ENCODE data around the gene AFDN.

GRCh38 chr6:167840160-167840525, 13.4 kb downstream of the AFDN start:
- no peak for TF ChIP-seq CTCF (IDR thresholded peaks at IDR 0.05)
- no peak for TF ChIP-seq POLR2A (IDR thresholded peaks at IDR 0.05)
- TF ChIP-seq POLR2AphosphoS5 (IDR thresholded peaks at IDR 0.05): no peak

All from suprapubic skin (tissue), 4 donors.